Stimulated activated CD4-positive, alpha-beta T cell treated with anti-CD3 and anti-CD28 coated beads, TNF-alpha, amount 100 ng/mL, for 24 hours (primary cell): Measurements from ENCODE around the gene POC1B.
A peak's percentile ranks its signal among the peaks of the same experiment; 100 is the strongest.

Experiments used
- DNase-seq, 3 experiments: peaks; one replicate each; pipeline ENCODE4 v3.0.0-alpha.2; 2020; ENCODE audit warnings: low read depth in 3 of 3

The POC1B gene

DNA sequence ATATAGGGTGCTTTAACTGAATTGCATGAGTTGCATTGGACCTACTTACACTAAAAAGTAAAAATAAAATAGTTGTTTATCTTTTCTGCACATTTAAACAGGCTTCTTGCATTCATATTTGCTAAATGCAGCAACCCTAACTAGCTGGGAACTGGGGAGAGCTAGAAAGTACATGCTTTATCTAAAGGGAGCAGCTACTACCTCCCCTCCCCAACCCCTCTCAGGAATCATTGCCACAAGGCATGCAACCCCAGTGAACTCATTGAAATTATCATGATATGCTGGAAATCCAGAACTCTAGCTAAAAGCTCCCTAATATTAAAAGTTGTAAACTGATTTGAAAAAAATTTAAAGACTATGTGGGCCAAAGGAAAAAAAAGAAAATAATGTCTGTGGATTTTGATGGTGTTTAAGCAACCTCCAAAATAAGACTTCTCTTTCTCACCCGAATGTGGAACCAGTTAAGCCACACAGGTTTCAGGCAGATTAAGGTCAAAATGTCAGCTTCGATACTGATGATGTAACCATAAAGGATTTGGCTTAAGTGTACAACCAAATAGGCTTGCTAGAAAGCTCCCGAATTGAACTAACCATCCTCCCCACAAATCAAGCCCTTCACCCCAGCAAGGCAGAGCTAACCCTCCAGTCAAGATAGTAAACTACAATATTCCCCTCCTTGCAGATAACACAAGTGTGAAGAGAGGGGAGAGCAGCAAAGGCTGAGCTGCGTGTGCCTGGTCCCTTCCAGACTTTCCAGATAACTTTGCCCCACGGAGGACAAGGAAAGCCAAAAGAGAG lies 13.8 kb upstream of the POC1B start:
- no peak for DNase-seq

GRCh38 chr12:89538897-89539296 lies 13.1 kb upstream of the POC1B start:
- no peak for DNase-seq

GRCh38 chr12:89537389-89537788 lies 11.5 kb upstream of the POC1B start:
- DNase-seq = no peak

- no peak for DNase-seq
Observed at GRCh38 chr12:89529738-89530137, 3.9 kb upstream of the POC1B start.

- DNase-seq = no peak
Observed at GRCh38 chr12:89528434-89528833, 2.6 kb upstream of the POC1B start.

DNA sequence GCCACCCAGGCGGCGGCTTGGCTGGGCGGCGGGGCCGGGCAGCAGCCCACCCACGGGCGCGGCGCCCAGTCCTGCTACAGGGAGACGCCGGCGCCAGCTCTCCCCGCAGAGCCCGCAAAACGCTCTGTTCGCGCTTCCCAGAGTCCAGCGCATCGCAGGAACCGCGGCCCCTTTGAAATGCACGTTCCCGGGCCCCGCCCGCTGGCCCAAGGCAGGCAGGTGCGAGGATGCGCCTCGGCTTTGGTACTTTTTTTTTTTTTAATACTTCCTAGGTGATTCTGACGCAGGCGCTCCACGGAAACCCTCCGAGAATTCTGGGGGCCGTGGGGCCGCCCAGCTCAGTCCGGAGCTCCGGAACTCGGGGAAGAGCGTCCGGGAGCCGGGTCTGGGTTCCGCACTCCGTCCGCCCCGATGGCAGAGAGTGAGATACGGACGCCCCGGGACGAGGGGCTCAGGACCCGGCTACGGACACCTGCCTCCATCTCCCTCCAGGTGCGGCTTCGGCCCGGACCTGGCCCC lies 483 bp downstream of the POC1B start:
- DNase-seq = peak; percentile 2 to 53 (median 14)

DNA sequence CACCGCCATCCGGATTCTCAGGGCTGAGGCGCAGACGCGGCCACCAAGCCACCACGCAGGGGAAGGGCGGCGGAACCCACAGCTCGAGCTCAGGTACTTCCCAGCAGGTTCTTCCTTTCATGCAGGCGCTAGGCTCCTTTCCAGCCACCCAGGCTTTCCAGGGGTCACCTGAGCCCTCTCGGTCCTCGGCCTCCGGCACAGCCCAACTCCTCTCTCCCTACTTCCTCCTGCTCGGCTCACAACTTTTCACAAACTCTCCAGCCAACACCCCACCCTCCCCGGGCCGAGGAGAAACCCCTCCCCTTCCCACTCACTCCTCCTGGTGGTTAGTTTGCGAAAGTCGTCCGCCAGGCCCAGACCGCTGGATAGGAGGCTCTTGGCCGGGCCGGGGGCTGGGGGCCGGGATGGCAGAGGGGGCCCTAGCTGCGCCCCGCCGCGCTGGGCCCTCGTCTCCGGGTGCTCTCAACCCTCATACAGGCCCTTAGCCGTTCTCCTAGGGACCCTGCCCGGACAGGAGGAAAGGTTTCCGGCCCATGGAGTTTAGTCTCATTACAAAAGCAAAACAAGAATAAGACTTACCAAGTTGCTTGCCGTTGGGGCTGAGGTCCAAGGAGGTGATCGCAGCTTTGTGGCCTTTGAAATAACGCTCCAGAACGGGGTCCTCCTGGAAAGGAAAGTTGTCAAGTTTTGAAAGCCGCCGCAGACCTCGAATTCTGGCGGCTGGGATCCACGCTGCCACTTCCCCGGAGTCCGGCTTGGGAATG lies 1.1 kb downstream of the POC1B start, which contains the start of gene GALNT4:
Gene GALNT4, minus strand, starts transcription at position 256 of the 764 bp plus-strand sequence. Its CDS starts 247 bp downstream, at position 9.
- peak; percentile 50 to 71 (median 53) for DNase-seq

DNA sequence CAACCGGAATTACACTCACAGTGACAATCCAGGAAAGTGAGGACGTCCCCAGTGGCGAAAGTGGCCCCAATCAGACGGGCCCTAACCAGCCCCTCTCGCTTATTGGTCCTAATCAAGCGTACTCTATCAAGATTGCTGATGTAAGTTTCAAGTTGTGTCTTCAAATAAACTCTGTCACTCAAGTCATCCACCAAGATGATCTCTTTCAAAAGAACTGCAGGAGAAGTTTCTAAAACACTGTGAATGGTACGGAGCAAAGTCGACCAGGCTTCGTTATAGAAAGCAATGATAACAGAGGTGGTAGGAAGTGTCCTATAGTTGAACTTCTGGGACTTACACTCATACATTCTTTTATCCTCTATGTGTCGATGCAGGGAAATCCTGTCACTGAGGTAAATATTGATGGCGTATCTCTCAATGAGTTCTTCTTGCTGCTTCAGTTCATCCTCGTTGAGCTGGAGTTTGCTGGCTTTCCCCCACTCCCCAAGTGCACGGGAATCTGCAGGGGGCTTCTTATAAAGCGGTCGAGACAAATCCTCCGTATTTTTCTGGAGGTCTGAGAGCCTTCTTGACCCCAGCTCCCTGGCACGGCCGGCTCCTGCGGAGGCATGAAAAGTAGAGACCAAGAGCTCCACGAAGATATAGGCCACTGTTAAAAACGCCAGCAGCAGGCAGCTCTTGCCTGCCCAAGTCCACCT lies 1.9 kb downstream of the POC1B start:
- no peak for DNase-seq

- DNase-seq = no peak
Observed at GRCh38 chr12:89523393-89523792, 2.5 kb downstream of the POC1B start.

- DNase-seq = no peak
Observed at GRCh38 chr12:89521364-89522223, 4.3 kb downstream of the POC1B start.

DNA sequence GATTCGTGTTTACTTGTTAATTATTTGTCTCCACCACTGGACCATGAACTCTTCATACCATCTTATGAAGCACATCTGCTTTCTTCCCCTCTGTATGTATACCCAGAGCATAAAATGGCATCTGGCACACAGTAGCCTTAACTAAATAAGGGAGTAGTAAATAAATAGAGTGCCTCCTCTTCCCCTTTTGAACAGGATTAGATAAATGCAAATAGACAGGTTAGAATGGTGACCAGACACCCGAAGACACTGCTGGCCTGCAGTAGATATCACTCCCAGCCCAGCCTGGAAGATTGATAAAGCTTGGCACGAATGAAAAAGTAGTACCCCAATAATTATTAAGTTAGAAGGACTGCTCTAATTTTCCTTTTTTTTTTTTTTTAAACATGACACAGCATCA lies 8.1 kb downstream of the POC1B start:
- no peak for DNase-seq

- DNase-seq = no peak
Observed at GRCh38 chr12:89516633-89517032, 9.2 kb downstream of the POC1B start.

DNA sequence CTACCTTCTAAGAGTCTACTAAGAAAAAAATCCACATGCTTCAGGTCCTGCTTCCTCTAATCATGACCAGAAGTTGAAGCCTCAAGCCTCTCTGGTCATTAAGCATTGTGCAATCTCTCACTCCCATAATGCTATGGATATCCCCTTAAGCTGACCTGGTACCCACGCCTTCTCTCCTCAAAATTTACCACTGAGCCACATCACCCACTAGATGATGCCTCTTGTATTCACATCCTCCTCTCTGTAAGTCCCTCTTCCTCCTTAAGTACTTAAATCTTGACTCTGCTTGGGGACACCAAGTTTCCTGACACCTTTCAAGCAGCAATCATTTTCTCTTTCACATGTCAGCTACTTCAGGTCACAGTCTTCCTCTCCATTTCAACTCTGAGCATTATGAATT lies 11.1 kb downstream of the POC1B start:
- DNase-seq = no peak

GRCh38 chr12:89513544-89513943 lies 12.3 kb downstream of the POC1B start:
- no peak for DNase-seq

GRCh38 chr12:89507015-89507824 lies 18.6 kb downstream of the POC1B start:
- no peak for DNase-seq

- DNase-seq = no peak
Observed at GRCh38 chr12:89506050-89506449, 19.8 kb downstream of the POC1B start.

GRCh38 chr12:89504560-89505346 lies 21.1 kb downstream of the POC1B start:
- no peak for DNase-seq

- DNase-seq = no peak
Observed at GRCh38 chr12:89501793-89502192, 24.1 kb downstream of the POC1B start.

GRCh38 chr12:89499857-89500256 lies 26.0 kb downstream of the POC1B start:
- DNase-seq = no peak

GRCh38 chr12:89497467-89497866 lies 28.4 kb downstream of the POC1B start:
- DNase-seq = no peak
